Suppressor macrophage treated with lipopolysaccharide for 1 hour (primary cell): Measurements from ENCODE around the gene NR6A1.
A peak's percentile ranks its signal among the peaks of the same experiment; 100 is the strongest.

Experiments
- DNase-seq, 3 donors: peaks; one replicate each; pipeline ENCODE4 v3.0.0-alpha.2; 2020 to 2022

The NR6A1 gene

GRCh38 chr9:124771021-124771866, at the start of gene NR6A1:
Gene NR6A1 (minus strand): TSS chr9:124771311.
- peak; percentile 98 to 99 (median 99) for DNase-seq

- DNase-seq: peak; percentile 16 to 25 (median 21)
These were observed 47.5 kb upstream of the NR6A1 start for GRCh38 chr9:124818431-124819281.

GRCh38 chr9:124815601-124816000, 44.5 kb upstream of the NR6A1 start:
- no peak for DNase-seq

GRCh38 chr9:124814164-124814535, 43.0 kb upstream of the NR6A1 start:
- no peak for DNase-seq

GRCh38 chr9:124813501-124814163, 42.5 kb upstream of the NR6A1 start:
- no peak for DNase-seq

- no peak for DNase-seq
These were observed 41.9 kb upstream of the NR6A1 start for GRCh38 chr9:124813041-124813440.

- peak; percentile 71 to 82 (median 73) for DNase-seq
These were observed 41.3 kb upstream of the NR6A1 start for GRCh38 chr9:124812441-124812876.

- no peak for DNase-seq
These were observed 39.7 kb upstream of the NR6A1 start for GRCh38 chr9:124810663-124811355.

- DNase-seq: no peak
These were observed 38.8 kb upstream of the NR6A1 start for GRCh38 chr9:124809741-124810500.

GRCh38 chr9:124809211-124809610, 38.1 kb upstream of the NR6A1 start:
- no peak for DNase-seq

- DNase-seq: no peak
These were observed 37.3 kb upstream of the NR6A1 start for GRCh38 chr9:124808246-124808956.

GRCh38 chr9:124805186-124805585, 34.1 kb upstream of the NR6A1 start:
- DNase-seq: no peak

GRCh38 chr9:124803911-124804310, 32.8 kb upstream of the NR6A1 start:
- DNase-seq: no peak

GRCh38 chr9:124802426-124802825, 31.3 kb upstream of the NR6A1 start:
- DNase-seq: no peak

GRCh38 chr9:124801356-124801755, 30.2 kb upstream of the NR6A1 start:
- DNase-seq: no peak

GRCh38 chr9:124800306-124801259, 29.5 kb upstream of the NR6A1 start:
- peak; percentile 70 to 85 (median 76) for DNase-seq

- no peak for DNase-seq
These were observed 28.3 kb upstream of the NR6A1 start for GRCh38 chr9:124799274-124800006.

- no peak for DNase-seq
These were observed 26.4 kb upstream of the NR6A1 start for GRCh38 chr9:124797343-124798103.
